HCEC 1CT (cell line): ENCODE data around the gene STING1.
"Not testable (repeated sequence)": the region's sequence is repeated elsewhere in the genome, so short reads cannot be mapped to it uniquely, and the experiment has no call there.

Source experiments
- DNase-seq: peaks from one replicate; pipeline ENCODE4 v3.0.0-alpha.2; 2017

The STING1 gene

GRCh38 chr5:139461698-139462097, 20.9 kb downstream of the STING1 start:
- DNase-seq = peak; percentile 72

- DNase-seq = no peak
Observed at GRCh38 chr5:139461176-139461575, 21.4 kb downstream of the STING1 start.

GRCh38 chr5:139460455-139460854, 22.1 kb downstream of the STING1 start:
- DNase-seq = no peak

GRCh38 chr5:139459451-139459934, 23.1 kb downstream of the STING1 start:
- no peak for DNase-seq

- DNase-seq = peak; percentile 82
Observed at GRCh38 chr5:139458580-139459407, 23.8 kb downstream of the STING1 start.

- no peak for DNase-seq
Observed at GRCh38 chr5:139457653-139458306, 24.8 kb downstream of the STING1 start.

GRCh38 chr5:139457241-139457640, 25.3 kb downstream of the STING1 start:
- no peak for DNase-seq

- DNase-seq = no peak
Observed at GRCh38 chr5:139456776-139457175, 25.8 kb downstream of the STING1 start.

GRCh38 chr5:139454568-139455290, 27.8 kb downstream of the STING1 start:
- DNase-seq = no peak

- DNase-seq = no peak
Observed at GRCh38 chr5:139453683-139454567, 28.6 kb downstream of the STING1 start.

GRCh38 chr5:139451878-139452660, 30.5 kb downstream of the STING1 start:
- DNase-seq = no peak

GRCh38 chr5:139451176-139451575, 31.4 kb downstream of the STING1 start:
- no peak for DNase-seq

- no peak for DNase-seq
Observed at GRCh38 chr5:139446956-139447779, 35.4 kb downstream of the STING1 start.

GRCh38 chr5:139445325-139446170, 37.0 kb downstream of the STING1 start:
- DNase-seq = no peak

GRCh38 chr5:139443831-139444453, 38.6 kb downstream of the STING1 start:
- peak; percentile 86 for DNase-seq

GRCh38 chr5:139440416-139440815, 42.1 kb downstream of the STING1 start:
- DNase-seq = not testable (repeated sequence)

GRCh38 chr5:139439013-139439903, 43.3 kb downstream of the STING1 start, which contains the start of gene DNAJC18:
TSS of gene DNAJC18 (minus strand) at chr5:139439525. CDS start at chr5:139439445, 80 bp downstream.
- DNase-seq = peak; percentile 83

- DNase-seq = no peak
Observed at GRCh38 chr5:139438707-139439012, 43.9 kb downstream of the STING1 start.
